HT-29 (cell line): ENCODE data around the gene RAB3IP. TPM values are rescaled to one million over a fixed set of nuclear protein-coding genes. Genes with fewer than 3 reads are reported as not detected.

Experiments
- DNase-seq: peaks from one replicate; pipeline ENCODE4 v3.0.0-alpha.2; 2015; ENCODE audit warnings: low spot score
- total RNA-seq: library from RNA; depleted of rRNA; stranded (reverse); fragments of >200 nt; shearing (Covaris generic); gene quantifications from 2 replicates; pipeline ENCODE4 v1.2.3, GENCODE V29; 2014; rRNA removed

RAB3IP gene, protein sequence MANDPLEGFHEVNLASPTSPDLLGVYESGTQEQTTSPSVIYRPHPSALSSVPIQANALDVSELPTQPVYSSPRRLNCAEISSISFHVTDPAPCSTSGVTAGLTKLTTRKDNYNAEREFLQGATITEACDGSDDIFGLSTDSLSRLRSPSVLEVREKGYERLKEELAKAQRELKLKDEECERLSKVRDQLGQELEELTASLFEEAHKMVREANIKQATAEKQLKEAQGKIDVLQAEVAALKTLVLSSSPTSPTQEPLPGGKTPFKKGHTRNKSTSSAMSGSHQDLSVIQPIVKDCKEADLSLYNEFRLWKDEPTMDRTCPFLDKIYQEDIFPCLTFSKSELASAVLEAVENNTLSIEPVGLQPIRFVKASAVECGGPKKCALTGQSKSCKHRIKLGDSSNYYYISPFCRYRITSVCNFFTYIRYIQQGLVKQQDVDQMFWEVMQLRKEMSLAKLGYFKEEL
- total RNA-seq, result 31.4 and 42.0 TPM in 2 replicates

DNA sequence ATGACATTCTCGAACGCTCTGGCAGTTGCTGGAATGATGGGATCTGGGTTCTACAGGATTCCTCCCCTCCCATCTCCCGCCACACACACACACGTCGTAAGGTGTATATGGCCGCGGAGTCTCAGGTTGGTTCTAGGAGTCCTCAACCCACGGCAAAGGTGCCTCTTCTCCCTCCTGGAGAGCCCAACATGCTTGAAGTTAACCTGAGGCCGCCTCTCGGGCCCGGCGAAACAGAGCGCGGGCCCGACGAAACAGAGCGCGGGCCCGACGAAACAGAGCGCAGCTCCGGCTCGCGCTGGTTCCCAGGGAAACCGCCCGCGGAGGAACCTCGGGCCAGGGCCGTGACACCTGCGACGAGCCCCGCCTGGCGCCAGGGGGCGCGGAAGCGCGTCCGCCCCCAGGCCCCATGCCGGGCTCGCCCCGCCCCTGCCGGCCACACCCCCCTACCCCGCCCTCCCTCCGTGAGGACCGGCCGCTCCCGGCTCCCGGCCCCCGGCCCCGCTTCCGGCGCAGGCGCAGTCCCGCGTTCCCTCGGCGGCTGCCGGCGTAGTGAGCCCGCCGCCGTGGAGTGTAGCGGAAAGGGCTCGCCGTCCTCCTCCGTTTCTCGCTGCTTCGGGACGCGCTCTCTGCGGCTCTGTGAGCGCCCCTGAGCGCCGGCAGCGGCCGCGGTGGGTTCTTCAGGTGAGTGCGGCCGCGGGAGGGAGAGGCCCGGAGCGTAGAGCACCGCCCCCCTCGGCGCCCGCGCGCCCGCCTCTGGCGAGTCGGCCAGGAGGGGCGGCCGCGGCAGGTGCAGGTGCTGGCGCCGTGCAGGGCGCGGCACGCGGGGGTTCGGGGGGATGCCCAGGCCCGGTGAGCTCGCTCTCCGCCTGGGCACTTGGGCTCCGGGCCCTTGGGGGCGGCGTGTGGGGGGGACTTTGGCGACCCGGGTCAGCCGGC is at the start of gene RAB3IP:
Gene RAB3IP, plus strand, starts transcription at position 510 of the 936 bp plus-strand sequence. CDS start 16,549 bp downstream, outside the sequence.
- DNase-seq, result peak; percentile 91

DNA sequence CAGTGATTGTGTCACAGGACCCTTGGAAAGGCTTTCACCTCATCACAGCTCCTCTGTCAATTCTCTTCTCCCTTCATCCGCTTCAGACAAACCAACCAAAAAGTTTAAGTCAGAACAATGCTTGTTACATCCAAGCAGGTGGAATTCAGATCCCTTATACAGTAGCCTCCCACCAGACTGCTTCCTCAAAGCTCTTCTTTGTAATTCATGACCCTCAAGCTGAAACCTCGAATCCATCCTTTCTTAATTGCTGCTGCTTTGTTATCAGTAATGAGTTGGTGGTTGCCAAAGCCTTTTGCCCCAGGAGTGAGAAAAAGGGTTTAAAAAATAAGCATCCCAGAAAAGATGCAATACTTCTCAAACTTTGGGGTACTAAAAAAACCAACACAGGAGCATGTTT is 49.0 kb upstream of the RAB3IP start:
- no peak for DNase-seq

DNA sequence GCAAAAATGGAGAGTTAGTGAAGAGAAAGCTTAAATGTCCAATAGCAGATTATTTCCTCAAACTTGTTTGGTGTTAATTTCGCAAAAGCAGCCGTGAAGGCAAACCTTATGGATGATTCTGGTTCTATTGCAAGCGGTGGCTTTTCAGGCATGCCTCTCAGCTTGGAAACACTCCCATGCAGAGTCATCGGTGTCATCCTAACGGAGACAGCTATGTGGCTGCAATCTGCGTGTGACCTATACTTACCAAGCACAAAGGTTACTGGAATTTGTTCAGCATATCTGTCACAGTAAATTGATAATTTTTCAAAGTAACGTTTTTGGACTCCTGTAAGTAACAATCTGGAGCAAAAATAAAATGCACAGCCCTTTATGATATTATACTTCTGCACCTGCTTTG is 44.5 kb upstream of the RAB3IP start:
- DNase-seq, result no peak

DNA sequence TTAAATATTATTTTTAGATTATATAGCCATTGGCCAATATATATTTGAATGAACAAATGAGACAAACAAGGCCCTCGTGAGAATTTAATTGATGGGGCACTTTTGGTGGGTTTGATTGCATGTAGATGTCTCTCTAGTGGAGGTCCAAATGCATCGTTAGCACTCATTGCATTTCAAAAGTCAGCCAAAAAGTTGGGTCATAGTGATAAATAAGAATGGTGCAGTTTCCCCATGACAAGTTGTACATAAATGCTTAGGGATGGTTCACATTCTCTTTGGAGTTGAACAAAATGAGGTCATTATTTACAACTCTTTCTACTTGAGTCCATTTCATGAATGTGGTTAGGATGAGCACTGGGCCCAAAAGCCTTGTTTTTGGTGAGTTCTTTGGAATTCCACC is 40.6 kb upstream of the RAB3IP start:
- DNase-seq, result no peak

DNA sequence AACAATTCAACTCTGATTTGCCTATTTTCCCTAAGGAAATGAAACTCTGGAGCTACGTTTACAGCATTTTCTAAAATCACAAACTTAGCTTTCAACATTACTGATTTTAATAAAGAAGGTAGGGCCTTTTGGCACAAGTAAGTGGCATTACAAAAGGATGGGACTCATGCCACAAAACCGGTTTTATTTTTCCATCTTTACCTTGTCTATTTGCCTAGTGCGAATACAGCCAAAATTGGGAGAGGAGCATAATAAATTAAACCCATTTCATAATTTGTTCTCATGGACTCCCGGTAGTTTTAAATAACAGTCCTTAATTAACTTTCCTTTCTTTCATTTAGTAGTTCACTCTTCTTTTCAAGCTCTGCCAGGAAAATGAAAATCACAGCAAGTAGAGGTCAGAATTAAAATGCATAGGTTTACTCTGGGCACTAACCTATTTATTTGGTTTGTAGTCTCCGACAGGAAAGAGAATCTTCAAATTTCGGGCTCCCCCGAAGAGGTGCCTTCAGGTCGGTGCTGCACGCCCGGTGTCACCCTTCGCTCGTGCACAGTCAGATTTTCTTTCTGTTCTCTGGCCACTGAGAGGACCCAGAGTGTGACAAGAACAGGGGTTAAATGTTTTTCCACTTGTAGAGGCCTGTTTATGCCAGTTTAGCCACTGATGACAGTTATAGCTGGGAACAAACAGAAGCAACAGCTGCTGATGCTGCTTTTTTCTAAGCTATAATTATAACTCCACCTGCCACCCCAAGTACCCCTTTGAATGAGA is 39.7 kb upstream of the RAB3IP start, which contains the start of gene BEST3:
Gene BEST3, minus strand, starts transcription at position 535 of the 772 bp plus-strand sequence. CDS start 1,505 bp downstream, outside the sequence.
- DNase-seq, result no peak

DNA sequence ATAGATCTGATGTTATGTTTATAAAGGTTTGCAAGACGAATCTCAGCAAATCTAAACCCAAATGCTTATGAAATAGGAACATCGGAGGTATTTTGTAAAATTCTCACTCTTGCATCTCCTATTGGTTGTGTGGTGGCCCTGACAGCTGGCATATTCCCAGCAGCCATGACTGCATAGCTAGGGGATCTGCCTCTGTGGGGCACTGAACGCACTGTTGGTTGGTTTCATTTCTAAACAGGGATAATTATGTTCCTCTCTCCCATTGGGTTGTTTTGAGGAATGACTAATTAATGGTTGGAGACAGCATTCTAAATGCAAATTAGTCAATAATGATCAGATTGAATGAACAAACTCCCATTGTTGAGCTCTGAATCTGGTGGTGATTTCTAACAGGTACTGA is 36.8 kb upstream of the RAB3IP start:
- no peak for DNase-seq

DNA sequence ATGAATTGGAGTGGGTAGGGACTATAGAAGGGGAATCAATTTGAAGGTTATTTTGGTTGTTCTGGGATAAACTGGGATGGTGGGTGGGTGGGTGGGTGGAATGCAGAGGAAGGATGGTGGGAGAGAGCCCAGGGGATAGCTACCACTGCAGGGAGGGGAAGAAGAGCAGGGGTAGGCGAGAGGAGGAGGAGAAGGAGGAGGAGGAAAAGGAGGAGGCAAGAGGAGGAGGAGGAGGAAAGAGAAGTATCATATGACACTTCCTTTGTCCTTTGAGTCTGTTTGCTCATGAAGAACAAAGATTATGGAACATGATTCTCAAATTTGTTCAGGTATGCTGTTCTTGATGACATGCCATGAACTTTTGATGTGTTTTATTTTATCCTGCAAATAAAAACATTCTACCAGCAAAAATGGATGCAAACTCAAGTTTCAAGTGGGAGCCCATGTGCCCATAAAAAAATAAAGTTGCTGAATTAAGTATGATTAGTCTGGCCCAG is 35.5 kb upstream of the RAB3IP start:
- DNase-seq, result no peak

DNA sequence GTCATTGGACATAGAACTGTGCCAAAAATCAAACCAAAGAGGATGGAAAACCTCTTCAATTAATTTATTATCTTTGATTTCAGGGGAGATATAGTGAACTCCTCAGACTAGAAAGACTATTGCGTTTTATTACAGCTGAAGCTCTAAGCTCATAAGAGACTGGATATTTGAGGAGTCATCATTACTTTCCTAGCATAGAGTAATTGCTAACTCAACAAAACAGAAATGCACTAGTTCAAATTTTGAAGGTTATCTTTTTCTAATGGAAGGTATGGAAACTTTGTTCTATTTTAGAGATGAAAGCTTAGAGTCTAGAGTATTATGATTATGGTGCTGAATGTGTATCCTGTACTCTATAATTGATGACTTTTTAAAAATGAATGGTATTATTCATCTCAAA is 34.3 kb upstream of the RAB3IP start:
- DNase-seq, result no peak

DNA sequence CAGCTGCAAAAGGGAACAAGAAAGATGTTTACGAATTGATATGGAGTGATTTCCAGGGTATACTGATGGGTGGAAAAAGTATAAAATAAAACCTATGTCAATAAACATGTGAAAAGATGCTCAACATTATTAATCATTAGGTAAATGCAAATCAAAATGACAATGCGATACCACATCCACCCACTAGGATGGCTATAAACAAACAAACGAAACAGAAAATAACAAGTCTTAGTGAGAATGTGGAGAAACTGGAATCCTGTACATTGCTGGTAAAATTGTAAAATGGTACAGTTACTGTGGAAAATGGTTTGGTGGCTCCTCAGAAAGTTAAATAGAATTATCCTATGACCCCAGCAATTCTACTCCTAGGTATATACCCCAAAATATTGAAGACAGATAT is 30.0 kb upstream of the RAB3IP start:
- DNase-seq, result peak; percentile 10

DNA sequence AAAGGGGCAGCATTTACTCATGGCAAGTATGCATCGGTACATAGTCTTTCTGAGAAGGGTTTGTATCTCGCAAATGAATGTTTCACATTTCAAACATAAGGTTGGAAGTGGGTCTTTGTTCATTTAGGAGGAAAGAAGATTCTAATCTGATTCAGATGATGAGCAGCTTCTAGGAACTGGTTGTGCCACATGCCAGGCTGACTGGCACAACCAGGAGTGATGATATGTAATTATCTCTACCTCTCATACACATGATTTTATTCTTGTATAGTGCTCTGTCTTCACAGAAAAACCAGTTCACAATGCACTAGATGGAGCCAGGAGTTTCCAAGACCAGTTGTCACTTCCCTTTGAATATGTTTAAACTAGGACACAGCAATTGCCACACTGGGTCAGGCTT is 25.8 kb upstream of the RAB3IP start:
- DNase-seq, result no peak

DNA sequence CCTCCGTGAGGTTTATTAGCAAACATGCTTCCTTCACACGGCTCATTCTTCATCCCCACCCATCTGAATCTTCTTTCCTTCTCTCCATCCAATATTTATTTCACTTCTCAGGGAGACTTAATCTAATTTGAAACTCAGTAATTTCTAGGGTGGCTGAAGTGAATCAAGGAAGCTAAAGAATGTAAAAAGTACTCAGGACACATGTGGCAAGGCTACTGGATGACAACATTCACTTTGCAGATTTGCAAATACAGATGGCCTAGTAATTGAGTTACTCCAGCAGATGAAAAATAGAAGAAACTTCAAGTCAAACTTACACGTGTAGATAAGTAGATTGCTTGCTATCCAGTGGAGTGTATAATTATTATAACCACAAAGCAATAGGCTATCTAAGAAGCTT is 24.1 kb upstream of the RAB3IP start:
- DNase-seq, result no peak

DNA sequence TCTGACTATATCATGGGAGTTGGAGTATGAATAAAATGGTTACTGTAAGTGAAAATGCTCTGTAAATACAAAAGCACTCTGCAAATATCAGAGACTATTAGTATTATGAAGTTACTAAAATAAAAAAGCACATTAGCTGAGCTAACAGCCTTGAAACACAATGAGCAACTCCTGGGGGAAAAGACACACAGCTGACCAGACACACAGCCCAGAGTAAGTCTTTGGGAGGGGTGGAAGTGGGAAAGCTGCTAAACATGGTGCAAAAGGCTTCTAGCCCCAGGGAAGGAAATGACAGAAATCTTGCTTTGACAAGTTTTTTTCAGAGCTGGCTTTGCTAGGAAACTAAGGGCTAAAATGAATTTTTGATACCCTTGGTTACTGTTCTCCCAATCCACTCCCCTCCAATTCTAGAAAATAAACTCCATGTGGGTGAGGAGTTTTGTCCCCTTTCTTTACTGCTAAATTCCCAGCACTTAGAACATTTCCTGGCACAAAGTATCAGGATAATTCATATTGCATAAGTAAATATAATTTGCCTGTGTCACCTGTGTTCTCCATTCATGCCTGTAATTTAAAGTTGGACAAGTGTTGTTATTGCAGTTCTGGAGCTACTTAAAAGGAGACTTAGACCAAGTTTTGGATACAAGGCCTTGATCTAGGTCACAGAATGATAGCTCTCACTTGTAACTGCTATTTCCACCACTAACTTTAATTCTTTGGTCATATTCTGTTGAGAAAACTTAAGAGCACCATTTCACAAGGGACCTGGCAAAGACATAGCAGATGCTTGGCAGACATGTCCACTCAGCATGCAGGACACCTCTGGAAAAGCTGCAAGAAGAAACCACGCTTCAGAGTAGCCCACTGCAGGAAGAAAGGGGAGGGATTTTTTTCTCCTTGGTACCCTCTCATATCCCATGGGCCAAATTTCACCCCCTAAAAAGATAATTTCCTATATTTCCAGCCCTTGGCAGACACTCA is 19.0 kb upstream of the RAB3IP start:
- DNase-seq, result no peak

DNA sequence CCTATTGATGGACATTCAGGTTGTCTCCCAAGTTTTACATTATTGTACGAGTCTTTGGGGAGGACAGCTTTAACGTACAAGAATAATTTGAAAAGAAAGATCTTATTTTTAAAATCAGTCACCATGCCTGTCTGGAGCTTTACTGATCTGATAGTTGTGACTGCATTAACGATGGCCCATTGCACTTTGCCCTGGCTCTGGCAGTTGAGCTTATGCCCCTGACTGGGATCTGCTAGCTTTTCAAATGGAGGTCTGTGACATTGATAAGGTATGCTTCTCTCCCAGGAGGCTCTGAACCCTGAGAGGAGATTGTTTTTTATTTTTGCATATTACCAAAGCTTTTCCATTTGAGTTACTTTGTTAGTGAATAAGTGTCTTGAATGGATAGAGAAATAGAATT is 17.9 kb upstream of the RAB3IP start:
- DNase-seq, result no peak

DNA sequence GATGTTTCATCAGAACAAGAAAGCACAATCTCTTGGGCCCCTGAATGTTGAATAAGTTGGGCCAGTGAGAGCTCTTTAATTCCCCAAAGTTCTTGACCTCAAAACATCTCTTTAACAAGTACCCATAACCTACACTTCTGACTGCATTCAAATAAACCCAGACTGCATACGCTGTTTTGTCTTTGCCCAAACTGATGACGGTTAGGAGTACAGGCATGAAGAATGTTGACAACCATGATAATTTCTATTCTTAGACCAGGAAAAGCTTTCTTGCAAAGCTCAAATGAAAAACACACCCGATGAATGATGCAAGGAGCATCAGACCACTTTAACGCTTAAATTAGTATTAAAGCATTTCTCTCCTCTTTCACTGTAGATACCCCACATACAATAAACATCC is 11.7 kb upstream of the RAB3IP start:
- DNase-seq, result no peak

DNA sequence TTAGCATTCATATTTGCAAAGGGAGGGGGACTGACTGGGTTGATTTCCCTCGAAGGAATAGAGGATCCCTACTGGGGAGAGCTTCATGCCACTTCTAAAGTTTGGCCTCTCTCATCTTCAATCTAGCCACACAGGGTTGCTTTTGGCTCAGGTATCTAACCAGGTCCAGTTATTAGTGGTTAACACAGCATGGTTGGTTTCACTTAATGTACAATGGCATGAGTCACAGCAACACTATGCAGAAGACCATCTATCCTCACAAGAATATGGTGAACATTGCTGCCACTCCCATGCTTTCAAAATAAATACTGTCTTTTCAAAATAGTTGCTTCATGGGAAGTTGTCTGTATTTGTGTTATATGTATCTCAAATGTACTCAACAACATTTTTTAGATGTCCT is 6.6 kb upstream of the RAB3IP start:
- no peak for DNase-seq

DNA sequence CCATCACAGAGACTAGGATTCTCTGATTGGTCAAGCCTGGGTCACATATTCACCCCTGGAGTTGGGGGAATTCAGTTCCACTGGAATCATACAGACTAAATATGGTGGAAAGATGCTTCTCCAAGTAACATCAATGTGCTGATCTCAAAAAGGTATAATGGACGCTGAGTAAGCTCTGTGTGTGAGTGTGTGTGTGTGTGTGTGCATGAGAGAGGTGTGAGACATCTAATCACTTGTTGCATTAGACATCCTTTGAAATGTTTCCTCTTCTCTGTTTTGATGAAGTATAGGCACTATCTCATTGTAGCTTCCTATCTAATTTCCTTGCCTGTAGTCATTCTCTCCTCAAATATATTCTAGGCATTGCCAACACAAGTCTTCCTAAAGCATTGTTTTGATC is 5.0 kb upstream of the RAB3IP start:
- DNase-seq, result no peak

DNA sequence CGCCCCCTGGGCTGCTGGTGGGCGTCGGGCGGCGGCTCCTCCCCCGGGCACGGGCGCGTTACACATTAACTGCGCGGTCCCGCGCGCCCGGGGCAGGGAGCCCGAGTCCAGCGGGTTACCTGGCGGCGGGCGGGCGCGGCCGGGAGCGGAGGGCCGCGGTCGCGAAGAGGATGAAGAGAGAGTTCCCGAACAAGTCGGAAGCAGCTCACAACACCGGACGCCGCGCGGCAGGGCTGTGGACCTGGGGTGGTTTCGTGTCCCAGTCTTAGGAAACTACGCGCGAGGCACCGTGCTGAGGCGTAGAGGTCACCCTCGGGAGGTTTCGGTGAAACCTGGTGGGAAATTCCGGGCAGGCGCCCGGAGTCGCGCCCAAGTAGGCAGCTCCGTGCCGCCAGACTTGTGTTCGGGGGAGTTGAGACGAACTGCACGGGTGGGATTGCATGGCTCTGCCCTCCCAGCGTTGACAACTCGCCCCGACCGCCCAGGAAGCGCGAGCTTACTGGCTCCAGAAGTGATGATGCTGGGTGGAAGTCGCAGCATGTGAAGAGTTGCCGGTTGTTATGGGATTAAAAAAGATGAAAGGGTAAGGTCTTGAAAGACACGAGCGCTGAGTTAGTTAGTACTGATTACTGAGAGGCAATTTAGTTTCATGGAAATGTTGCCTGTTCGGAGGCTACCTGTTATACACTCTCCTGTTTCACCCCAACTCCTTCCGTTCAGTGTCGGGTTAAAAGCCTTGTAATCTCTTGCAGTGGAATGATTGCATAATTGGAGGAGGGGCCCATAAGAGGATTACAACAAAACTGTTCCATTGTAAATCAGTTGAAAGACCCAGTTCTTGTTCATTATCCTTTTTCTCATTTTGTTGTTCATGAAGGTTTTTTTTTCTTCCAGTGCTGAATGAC is 879 bp downstream of the RAB3IP start:
- DNase-seq, result peak; percentile 74

DNA sequence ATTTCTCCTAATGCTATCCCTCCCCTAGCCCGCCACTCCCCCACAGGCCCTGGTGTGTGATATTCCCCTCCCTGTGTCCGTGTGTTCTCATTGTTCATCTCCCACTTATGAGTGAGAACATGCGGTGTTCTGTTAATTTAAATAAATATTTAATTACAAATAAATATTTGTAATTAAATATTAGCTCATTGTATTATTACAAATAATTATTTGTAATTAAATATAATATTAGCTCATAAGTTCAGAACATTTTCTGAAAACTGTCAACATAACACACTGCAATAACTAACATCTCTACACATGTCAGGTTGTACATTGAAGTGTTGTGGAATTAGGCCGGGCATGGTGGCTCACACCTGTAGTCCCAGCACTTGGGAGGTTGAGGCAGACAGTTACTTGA is 5.4 kb downstream of the RAB3IP start:
- no peak for DNase-seq

DNA sequence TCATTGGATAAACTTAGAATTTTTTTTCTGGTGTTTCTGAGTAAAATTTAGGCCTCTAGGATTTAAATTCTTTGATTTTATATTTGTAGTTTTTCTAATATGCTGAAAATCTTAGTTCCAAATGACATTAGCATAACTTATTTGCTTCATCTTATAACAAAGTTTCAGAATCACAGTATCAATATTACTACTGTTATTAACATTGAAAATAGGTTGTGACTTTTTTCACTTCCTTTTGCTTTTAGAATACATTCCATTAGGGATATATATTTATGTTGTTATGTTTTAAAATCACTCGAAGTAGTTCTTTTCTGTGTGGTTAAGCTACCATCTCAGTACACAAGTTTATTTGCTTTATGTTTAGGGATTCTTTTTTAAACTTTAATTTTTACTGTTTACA is 12.8 kb downstream of the RAB3IP start:
- no peak for DNase-seq
